Stomach (tissue), 9 donors: Measurements from ENCODE around the gene HS6ST3. TPM values are rescaled to one million over a fixed set of nuclear protein-coding genes. Genes with fewer than 3 reads are reported as not detected.

ENCODE experiments used
- DNase-seq, 2 donors: peaks; one replicate each; pipeline versions ENCODE4 v3.0.0 to v3.0.0-alpha.2; 2013 to 2019
- H3K27ac ChIP-seq, 5 donors: fragments of 200-600 bp in 4 of 5; sonication (generic) in 4 of 5; one replicate each; pipeline ENCODE4 v1.5.1; 2013 to 2019; ENCODE audit warnings: mild to moderate bottlenecking in 1 of 5, moderate library complexity in 1 of 5
- H3K27me3 ChIP-seq, 3 donors: fragments of 200-600 bp; sonication (generic); one replicate each; pipeline ENCODE4 v1.5.1; 2017 to 2019; ENCODE audit warnings: mixed run types in 1 of 3
- H3K36me3 ChIP-seq, 4 donors: fragments of 200-600 bp; sonication (generic); 1 replicate in 3 of 4; 2 replicates in 1 of 4; pipeline ENCODE4 v1.5.1; 2016 to 2019
- H3K4me1 ChIP-seq, 4 donors: fragments of 200-600 bp; sonication (generic); one replicate each; pipeline ENCODE4 v1.5.1; 2016 to 2019
- H3K4me3 ChIP-seq, 4 donors: fragments of 200-600 bp; sonication (generic) in 3 of 4; one replicate each; pipeline ENCODE4 v1.5.1; 2016 to 2019; ENCODE audit warnings: mild to moderate bottlenecking in 1 of 4
- H3K9me3 ChIP-seq, 4 donors: fragments of 200-600 bp; sonication (generic); one replicate each; pipeline ENCODE4 v1.5.1; 2016 to 2019
- CTCF ChIP-seq, 7 experiments: fragments of 450-650 bp in 4 of 7; fragments of 200-600 bp in 3 of 7; sonication (generic) in 3 of 7; IDR thresholded peaks; one replicate each; pipeline ENCODE4 v1.5.1; 2016 to 2019; ENCODE audit warnings: antibody characterized with exemption in 7 of 7, control low read depth in 2 of 7, mild to moderate bottlenecking in 1 of 7
- EP300 ChIP-seq: sonication (generic); formaldehyde crosslinking; IDR thresholded peaks from one replicate; pipeline ENCODE4 v1.6.1; 2017; ENCODE audit warnings: antibody characterized with exemption
- POLR2A ChIP-seq, 4 donors: fragments of 450-650 bp; IDR thresholded peaks; one replicate each; pipeline ENCODE4 v1.6.1; 2016; ENCODE audit warnings: antibody characterized with exemption in 4 of 4, control low read depth in 2 of 4, mild to moderate bottlenecking in 1 of 4, moderate library complexity in 1 of 4
- POLR2AphosphoS5 ChIP-seq, 3 donors: sonication (generic); formaldehyde crosslinking; IDR thresholded peaks; one replicate each; pipeline ENCODE4 v1.6.1; 2016; ENCODE audit warnings: antibody characterized with exemption in 3 of 3
- WGBS, 5 donors: extraction: QIAGEN DNeasy Blood & Tissue Kit in 3 of 5; methylation state at CpG; one replicate each; pipeline versions ENCODE4 v1.1.5 to v1.1.7; 2013 to 2018; 5-methylcytosine and 5-hydroxymethylcytosine counted together
- intact Hi-C: fragments of 100-400 bp; cut with DNase I; formaldehyde crosslinking; loops from one replicate; pipeline ENCODE4 v1.15.1; 2023; ENCODE audit warnings: low total_unique reads
- polyA plus RNA-seq, 3 donors: library from polyadenylated mRNA; stranded (reverse); fragments of 200-250 nt; gene quantifications; one replicate each; pipeline ENCODE4 v1.2.3, GENCODE V29; 2013
- total RNA-seq, 5 donors: library from RNA; depleted of rRNA; stranded (reverse); fragments of >200 nt; gene quantifications; one replicate each; pipeline versions ENCODE4 v1.1.0 to v1.2.3, GENCODE V29; 2014 to 2016
- donor health status: healthy with polysubstance abuse.
- donor health status: Bipolar disorder and iron deficiency.
- donor health status: healthy.

Gene HS6ST3
- total and polyA plus RNA-seq, 8 donors = 0.15 to 4.0 (median 0.75) TPM; not detected in 1

GRCh38 chr13:96667294-96668018, 577.5 kb downstream of the HS6ST3 start:
- TF ChIP-seq POLR2A (IDR thresholded peaks at IDR 0.05) = no peak
- no peak for TF ChIP-seq CTCF (IDR thresholded peaks at IDR 0.05)
- no peak for TF ChIP-seq POLR2AphosphoS5 (IDR thresholded peaks at IDR 0.05)
- TF ChIP-seq EP300 = no peak
- DNase-seq = no peak
- 77 to 88% (median 79%) methylated on average over 5 of the region's 5 CpGs for WGBS, 5 donors

GRCh38 chr13:96671073-96671472, 581.2 kb downstream of the HS6ST3 start:
- no peak overlapping the region for H3K4me3 ChIP-seq
- no peaks in the 10 kb centered on the region for H3K4me1 ChIP-seq
- intact Hi-C loops = no loop called here
- H3K27me3 ChIP-seq = no peaks in the 10 kb centered on the region
- no peak for DNase-seq
- no peaks in the 10 kb centered on the region for H3K9me3 ChIP-seq
- TF ChIP-seq POLR2A (IDR thresholded peaks at IDR 0.05) (no peak), CTCF (IDR thresholded peaks at IDR 0.05) (no peak), EP300 (no peak), POLR2AphosphoS5 (IDR thresholded peaks at IDR 0.05) (no peak)
- H3K27ac ChIP-seq = no peak overlapping the region
- no peaks in the 10 kb centered on the region for H3K36me3 ChIP-seq

More at GRCh38 chr13:96667294-96668018, 577.5 kb downstream of the HS6ST3 start:
- Histone ChIP-seq H3K4me1 (no peaks in the 10 kb centered on the region), H3K27ac (no peak overlapping the region), H3K9me3 (peaks cover 0 to 7% (median 3%) of the 10 kb centered on the region in 4 donors), H3K36me3 (no peaks in the 10 kb centered on the region), H3K4me3 (no peak overlapping the region), H3K27me3 (no peaks in the 10 kb centered on the region)
- intact Hi-C loops = no loop called here

GRCh38 chr13:96672016-96672415, 582.1 kb downstream of the HS6ST3 start:
- H3K9me3 ChIP-seq = no peaks in the 10 kb centered on the region
- H3K36me3 ChIP-seq = no peaks in the 10 kb centered on the region
- no peak overlapping the region for H3K27ac ChIP-seq
- no peak overlapping the region for H3K4me3 ChIP-seq
- no peak for TF ChIP-seq EP300
- TF ChIP-seq POLR2AphosphoS5 (IDR thresholded peaks at IDR 0.05) = no peak
- TF ChIP-seq POLR2A (IDR thresholded peaks at IDR 0.05) = no peak
- TF ChIP-seq CTCF (IDR thresholded peaks at IDR 0.05) = no peak
- intact Hi-C loops = no loop called here
- DNase-seq = no peak
- H3K4me1 ChIP-seq = no peaks in the 10 kb centered on the region
- H3K27me3 ChIP-seq = no peaks in the 10 kb centered on the region

GRCh38 chr13:96673825-96674224, 583.9 kb downstream of the HS6ST3 start:
- Histone ChIP-seq H3K36me3 (no peaks in the 10 kb centered on the region), H3K4me3 (no peak overlapping the region), H3K9me3 (peaks cover 0 to 5% (median 0%) of the 10 kb centered on the region in 4 donors), H3K4me1 (no peaks in the 10 kb centered on the region), H3K27ac (no peak overlapping the region), H3K27me3 (no peaks in the 10 kb centered on the region)
- WGBS, 5 donors = 79 to 84% (median 80%) methylated on average over 3 of the region's 3 CpGs
- no peak for DNase-seq
- intact Hi-C loops = no loop called here
- TF ChIP-seq POLR2A (IDR thresholded peaks at IDR 0.05) (no peak), POLR2AphosphoS5 (IDR thresholded peaks at IDR 0.05) (no peak), CTCF (IDR thresholded peaks at IDR 0.05) (no peak), EP300 (no peak)
